Mesenchymal stem cell (in vitro differentiated cells and primary cell): ENCODE results near the gene CHST1.

ENCODE experiments used
- DNase-seq: peaks from one replicate; pipeline ENCODE4 v3.0.0-alpha.2; 2013
- H2AFZ ChIP-seq: one replicate; pipeline ENCODE4 v1.6.1; 2013; ENCODE audit warnings: low read depth, mild to moderate bottlenecking, control low read depth, inconsistent platforms, low read length, moderate library complexity
- H2AK5ac ChIP-seq: 2 replicates; pipeline ENCODE4 v1.6.1; 2013; ENCODE audit warnings: low read length, moderate library complexity, mild to moderate bottlenecking, inconsistent platforms; ENCODE audit not compliant: severe bottlenecking
- H2BK120ac ChIP-seq: one replicate; pipeline ENCODE4 v1.6.1; 2013; ENCODE audit warnings: low read depth, mild to moderate bottlenecking, inconsistent platforms, low read length, moderate library complexity
- H2BK12ac ChIP-seq, 2 experiments: one replicate each; pipeline ENCODE4 v1.6.1; 2013; ENCODE audit warnings: inconsistent platforms in 2 of 2, low read length in 2 of 2, mild to moderate bottlenecking in 2 of 2, moderate library complexity in 2 of 2, control low read depth in 1 of 2
- H2BK15ac ChIP-seq: one replicate; pipeline ENCODE4 v1.6.1; 2013; ENCODE audit warnings: mild to moderate bottlenecking, low read depth, inconsistent platforms; ENCODE audit not compliant: poor library complexity, severe bottlenecking
- H2BK5ac ChIP-seq: 2 replicates; pipeline ENCODE4 v1.6.1; 2013; ENCODE audit warnings: low read depth, mild to moderate bottlenecking, low read length, control low read depth, inconsistent platforms; ENCODE audit not compliant: poor library complexity, severe bottlenecking
- H3K14ac ChIP-seq, 2 experiments: one replicate each; pipeline ENCODE4 v1.6.1; 2013; ENCODE audit warnings: inconsistent platforms in 2 of 2, low read length in 2 of 2, control low read depth in 1 of 2, mild to moderate bottlenecking in 1 of 2, moderate library complexity in 1 of 2
- H3K18ac ChIP-seq, 2 experiments: one replicate each; pipeline ENCODE4 v1.6.1; 2013; ENCODE audit warnings: inconsistent platforms in 2 of 2, low read length in 2 of 2, control low read depth in 1 of 2, low read depth in 1 of 2, mild to moderate bottlenecking in 1 of 2
- H3K23ac ChIP-seq, 2 experiments: one replicate each; pipeline ENCODE4 v1.6.1; 2013; ENCODE audit warnings: inconsistent platforms in 2 of 2, low read length in 2 of 2, mild to moderate bottlenecking in 2 of 2, moderate library complexity in 2 of 2, control low read depth in 1 of 2
- H3K27ac ChIP-seq: 2 replicates; pipeline ENCODE4 v1.5.1; 2013; ENCODE audit warnings: mild to moderate bottlenecking, moderate library complexity, low read length, control low read depth, inconsistent platforms; ENCODE audit not compliant: poor library complexity, severe bottlenecking
- H3K27me3 ChIP-seq, 2 experiments: 2 replicates each; pipeline versions ENCODE4 v1.6.1 to v1.7.0; 2013; ENCODE audit warnings: low read length in 2 of 2, mild to moderate bottlenecking in 2 of 2, moderate library complexity in 2 of 2, control low read depth in 1 of 2, inconsistent platforms in 1 of 2; ENCODE audit not compliant: control insufficient read depth in 1 of 2, insufficient read depth in 1 of 2
- H3K36me3 ChIP-seq, 2 experiments: 2 replicates each; pipeline versions ENCODE4 v1.6.1 to v1.7.0; 2013; ENCODE audit warnings: low read length in 2 of 2, control low read depth in 1 of 2, inconsistent platforms in 1 of 2, low read depth in 1 of 2, mild to moderate bottlenecking in 1 of 2; ENCODE audit not compliant: insufficient read depth in 2 of 2, control insufficient read depth in 1 of 2
- H3K4ac ChIP-seq, 2 experiments: one replicate each; pipeline ENCODE4 v1.6.1; 2013; ENCODE audit warnings: inconsistent platforms in 2 of 2, low read length in 2 of 2, mild to moderate bottlenecking in 2 of 2, moderate library complexity in 2 of 2, control low read depth in 1 of 2, low read depth in 1 of 2
- H3K4me1 ChIP-seq: 2 replicates; pipeline ENCODE4 v1.6.1; 2013; ENCODE audit warnings: low read depth, low read length, control low read depth; ENCODE audit not compliant: control insufficient read depth, insufficient read depth
- H3K4me2 ChIP-seq: 2 replicates; pipeline ENCODE4 v1.6.1; 2013; ENCODE audit warnings: low read length, mild to moderate bottlenecking, inconsistent platforms; ENCODE audit not compliant: poor library complexity, severe bottlenecking
- H3K4me3 ChIP-seq, 2 experiments: 2 replicates each; pipeline versions ENCODE4 v1.5.1 to v1.7.0; 2013; ENCODE audit warnings: low read length in 2 of 2, mild to moderate bottlenecking in 2 of 2, control low read depth in 1 of 2, low read depth in 1 of 2; ENCODE audit not compliant: insufficient read depth in 1 of 2
- H3K79me1 ChIP-seq: replicated peaks from 2 replicates; pipeline ENCODE4 v1.6.1; 2013; ENCODE audit warnings: mild to moderate bottlenecking, control low read depth, low read length, inconsistent platforms; ENCODE audit not compliant: poor library complexity, severe bottlenecking
- H3K9ac ChIP-seq: 2 replicates; pipeline ENCODE4 v1.7.0; 2013; ENCODE audit warnings: mild to moderate bottlenecking, low read length, moderate library complexity
- H3K9me3 ChIP-seq: 2 replicates; pipeline ENCODE4 v1.7.0; 2013; ENCODE audit warnings: mild to moderate bottlenecking, low read length; ENCODE audit not compliant: control insufficient read depth
- H4K8ac ChIP-seq: one replicate; pipeline ENCODE4 v1.6.1; 2013; ENCODE audit warnings: inconsistent platforms, mild to moderate bottlenecking, low read length, moderate library complexity
- H4K91ac ChIP-seq: one replicate; pipeline ENCODE4 v1.6.1; 2013; ENCODE audit warnings: mild to moderate bottlenecking, low read length, inconsistent platforms
- WGBS: methylation state at CpG from one replicate; pipeline ENCODE4 v1.1.7; 2013; ENCODE audit warnings: mixed read lengths; 5-methylcytosine and 5-hydroxymethylcytosine counted together

CHST1 gene

GRCh38 chr11:45660729-45661438, 4.5 kb downstream of the CHST1 start:
- 35% methylated on average over 11 of the region's 12 CpGs for WGBS
- H3K23ac ChIP-seq: no peak overlapping the region

DNA sequence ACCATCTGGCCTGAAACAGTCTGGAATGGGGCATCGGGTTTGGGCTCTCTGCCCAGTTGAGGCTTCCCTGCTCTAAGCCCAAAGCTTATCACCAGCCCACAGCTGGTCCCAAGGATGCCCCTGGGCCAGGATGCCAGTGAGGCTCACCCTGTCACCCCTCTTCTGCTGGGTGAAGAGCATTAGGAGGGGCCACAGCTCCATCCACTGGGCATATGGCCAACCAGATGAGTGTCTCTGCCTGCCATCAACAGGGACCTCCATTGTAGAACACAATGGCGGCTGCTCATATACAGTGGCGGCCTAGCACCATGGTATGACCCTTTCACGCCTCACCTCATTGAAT, 5.6 kb downstream of the CHST1 start:
- Histone ChIP-seq H2BK120ac (no peak overlapping the region), H2AK5ac (peak overlapping the region; percentile 14), H4K91ac (peak overlapping the region; percentile 19), H3K14ac (peak overlapping the region in 1 of 2 experiments; percentile 62), H3K23ac (no peak overlapping the region), H3K79me1 (peaks cover 8% of the 10 kb centered on the region), H2BK12ac (peak overlapping the region in 1 of 2 experiments; percentile 70), H2BK15ac (no peak overlapping the region), H2BK5ac (no peak overlapping the region), H3K4me3 (no peak overlapping the region), H3K36me3 (no peaks in the 10 kb centered on the region), H3K4me1 (peaks cover 46% of the 10 kb centered on the region), H4K8ac (peak overlapping the region; percentile 16), H3K18ac (peak overlapping the region in 1 of 2 experiments; percentile 69), H3K27ac (no peak overlapping the region), H3K9me3 (no peaks in the 10 kb centered on the region), H3K4ac (no peak overlapping the region), H3K27me3 (peaks cover 0 to 58% of the 10 kb centered on the region in 2 experiments), H3K4me2 (no peak overlapping the region), H2AFZ (no peak overlapping the region), H3K9ac (no peak overlapping the region)
- no peak for DNase-seq
- 91% methylated on average over 3 of the region's 4 CpGs for WGBS

More at GRCh38 chr11:45660729-45661438, 4.5 kb downstream of the CHST1 start:
- H3K18ac ChIP-seq: no peak overlapping the region
- no peak overlapping the region for H3K9ac ChIP-seq
- no peak overlapping the region for H2AK5ac ChIP-seq
- no peaks in the 10 kb centered on the region for H3K36me3 ChIP-seq
- no peaks in the 10 kb centered on the region for H3K9me3 ChIP-seq
- H3K27me3 ChIP-seq: peaks cover 1 to 58% of the 10 kb centered on the region in 2 experiments
- H3K4me1 ChIP-seq: peaks cover 49% of the 10 kb centered on the region
- no peak overlapping the region for H3K27ac ChIP-seq
- peaks cover 8% of the 10 kb centered on the region for H3K79me1 ChIP-seq
- H2BK5ac ChIP-seq: no peak overlapping the region
- no peak overlapping the region for H2AFZ ChIP-seq
- H3K14ac ChIP-seq: no peak overlapping the region
- H2BK120ac ChIP-seq: no peak overlapping the region
- no peak overlapping the region for H3K4ac ChIP-seq
- H4K8ac ChIP-seq: no peak overlapping the region
- peak overlapping the region in 1 of 2 experiments; percentile 87 for H2BK12ac ChIP-seq
- H3K4me2 ChIP-seq: no peak overlapping the region
- H4K91ac ChIP-seq: no peak overlapping the region
- peak overlapping the region; percentile 55 for H2BK15ac ChIP-seq
- H3K4me3 ChIP-seq: no peak overlapping the region
- DNase-seq: no peak

GRCh38 chr11:45659031-45659817, 6.2 kb downstream of the CHST1 start:
- Histone ChIP-seq H3K23ac (no peak overlapping the region), H3K4me3 (peak overlapping the region in 1 of 2 experiments; percentile 0), H2BK120ac (peak overlapping the region; percentile 11), H3K4me2 (peak overlapping the region; percentile 24), H2AK5ac (peak overlapping the region; percentile 27), H3K14ac (peak overlapping the region in 1 of 2 experiments; percentile 82), H3K27me3 (peaks cover 0 to 52% of the 10 kb centered on the region in 2 experiments), H2AFZ (peak overlapping the region; percentile 29), H4K8ac (peak overlapping the region; percentile 47), H2BK15ac (peak overlapping the region; percentile 80), H3K36me3 (no peaks in the 10 kb centered on the region), H3K9me3 (no peaks in the 10 kb centered on the region), H3K4ac (peak overlapping the region; percentile 39 to 87), H3K27ac (peak overlapping the region; percentile 1), H2BK12ac (peak overlapping the region; percentile 51 to 91), H3K18ac (peak overlapping the region; percentile 33 to 44), H3K4me1 (peaks cover 41% of the 10 kb centered on the region), H2BK5ac (no peak overlapping the region), H3K9ac (peak overlapping the region; percentile 61), H4K91ac (peak overlapping the region; percentile 67), H3K79me1 (peaks cover 4% of the 10 kb centered on the region)
- DNase-seq: no peak
- WGBS: 50% methylated on average over 15 of the region's 15 CpGs
